ENCODE data around the gene TEAD1.
A peak's percentile ranks its signal among the peaks of the same experiment; 100 is the strongest.

The TEAD1 gene

DNA sequence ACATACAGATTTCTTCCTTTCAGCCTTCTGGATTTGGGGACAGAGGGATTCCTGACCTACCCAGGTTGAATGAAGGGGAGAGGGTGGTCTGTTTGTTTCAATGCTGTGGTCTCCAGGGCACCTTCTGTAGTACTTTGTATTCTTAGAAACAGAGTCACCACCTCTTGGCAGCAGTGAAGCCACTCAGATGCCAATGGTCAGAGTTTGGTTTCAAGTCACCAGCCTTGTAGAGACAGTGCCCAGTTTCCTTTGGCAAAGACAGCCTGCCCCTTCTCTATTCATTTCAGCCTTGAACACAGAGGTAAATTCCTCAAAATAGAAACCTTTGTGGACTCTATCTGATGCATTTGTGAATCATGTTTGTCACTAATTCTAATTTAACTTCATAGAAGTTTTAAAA lies 223.2 kb downstream of the TEAD1 start:
- Histone ChIP-seq H3K27me3 (ENCODE audit: insufficient read depth, poor library complexity, severe bottlenecking) (no peaks in the 10 kb centered on the region), H3K4me1 (ENCODE audit: insufficient read depth, poor library complexity, severe bottlenecking) (peaks cover 23% of the 10 kb centered on the region), H3K4me3 (ENCODE audit: severe bottlenecking) (no peak overlapping the region), H3K36me3 (ENCODE audit: low read depth) (peaks cover 59% of the 10 kb centered on the region), H3K27ac (ENCODE audit: poor library complexity, severe bottlenecking) (peak overlapping the region; percentile 13), H3K9me3 (ENCODE audit: severe bottlenecking) (no peaks in the 10 kb centered on the region)
- TF ChIP-seq, protein P1, sequence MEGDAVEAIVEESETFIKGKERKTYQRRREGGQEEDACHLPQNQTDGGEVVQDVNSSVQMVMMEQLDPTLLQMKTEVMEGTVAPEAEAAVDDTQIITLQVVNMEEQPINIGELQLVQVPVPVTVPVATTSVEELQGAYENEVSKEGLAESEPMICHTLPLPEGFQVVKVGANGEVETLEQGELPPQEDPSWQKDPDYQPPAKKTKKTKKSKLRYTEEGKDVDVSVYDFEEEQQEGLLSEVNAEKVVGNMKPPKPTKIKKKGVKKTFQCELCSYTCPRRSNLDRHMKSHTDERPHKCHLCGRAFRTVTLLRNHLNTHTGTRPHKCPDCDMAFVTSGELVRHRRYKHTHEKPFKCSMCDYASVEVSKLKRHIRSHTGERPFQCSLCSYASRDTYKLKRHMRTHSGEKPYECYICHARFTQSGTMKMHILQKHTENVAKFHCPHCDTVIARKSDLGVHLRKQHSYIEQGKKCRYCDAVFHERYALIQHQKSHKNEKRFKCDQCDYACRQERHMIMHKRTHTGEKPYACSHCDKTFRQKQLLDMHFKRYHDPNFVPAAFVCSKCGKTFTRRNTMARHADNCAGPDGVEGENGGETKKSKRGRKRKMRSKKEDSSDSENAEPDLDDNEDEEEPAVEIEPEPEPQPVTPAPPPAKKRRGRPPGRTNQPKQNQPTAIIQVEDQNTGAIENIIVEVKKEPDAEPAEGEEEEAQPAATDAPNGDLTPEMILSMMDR (IDR thresholded peaks at IDR 0.05; ENCODE audit: poor library complexity, severe bottlenecking): no peak
- no peak for DNase-seq (ENCODE audit: low spot score)
- no peak for ATAC-seq (ENCODE audit: low read depth)

DNA sequence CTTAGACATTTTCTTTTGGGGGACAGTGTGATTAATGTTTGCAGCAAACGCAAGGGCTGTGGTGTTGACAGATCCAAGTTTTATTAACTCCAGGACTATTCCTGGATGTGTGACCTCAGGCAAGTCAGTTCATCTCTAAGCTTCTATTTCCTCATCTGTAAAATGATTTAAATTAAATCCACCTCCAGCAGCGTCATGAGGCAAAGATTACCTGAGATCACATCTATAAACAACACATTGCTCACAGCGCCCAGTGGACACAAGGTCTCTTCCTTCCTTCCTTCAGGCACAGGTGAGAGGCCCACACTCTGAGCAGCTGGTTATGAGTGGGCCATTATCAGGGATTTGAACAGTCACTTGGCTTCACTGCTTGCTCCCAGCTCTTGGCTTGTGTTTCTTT lies 223.6 kb downstream of the TEAD1 start:
- DNase-seq (ENCODE audit: low spot score) (no peak), ATAC-seq (ENCODE audit: low read depth) (no peak)
- Histone ChIP-seq H3K27me3 (ENCODE audit: insufficient read depth, poor library complexity, severe bottlenecking) (no peaks in the 10 kb centered on the region), H3K27ac (ENCODE audit: poor library complexity, severe bottlenecking) (peak overlapping the region; percentile 13), H3K9me3 (ENCODE audit: severe bottlenecking) (no peaks in the 10 kb centered on the region), H3K4me3 (ENCODE audit: severe bottlenecking) (no peak overlapping the region), H3K4me1 (ENCODE audit: insufficient read depth, poor library complexity, severe bottlenecking) (peaks cover 23% of the 10 kb centered on the region), H3K36me3 (ENCODE audit: low read depth) (peaks cover 64% of the 10 kb centered on the region)
- TF ChIP-seq, protein P1 (IDR thresholded peaks at IDR 0.05; ENCODE audit: poor library complexity, severe bottlenecking): no peak

DNA sequence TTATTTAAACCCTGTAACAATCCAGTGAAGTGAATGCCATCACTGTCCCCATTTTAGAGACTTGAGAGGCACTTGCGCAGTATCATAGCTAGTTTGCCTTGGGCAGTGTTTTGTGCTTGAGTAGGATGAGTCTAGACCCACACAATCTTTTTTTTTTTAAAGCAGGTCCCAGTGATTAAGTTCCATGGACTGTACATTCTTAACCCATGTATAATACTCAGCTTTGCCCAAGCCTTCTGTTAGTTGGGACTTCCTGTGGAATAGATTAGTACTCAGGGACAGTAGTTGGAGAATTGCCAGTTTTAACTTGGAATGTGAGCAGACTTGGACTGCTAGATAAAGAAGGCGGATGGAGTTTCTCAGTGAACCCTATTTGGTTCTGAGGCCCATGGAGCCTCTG lies 226.3 kb downstream of the TEAD1 start:
- no peaks in the 10 kb centered on the region for H3K27me3 ChIP-seq (ENCODE audit: insufficient read depth, poor library complexity, severe bottlenecking)
- peaks cover 23% of the 10 kb centered on the region for H3K4me1 ChIP-seq (ENCODE audit: insufficient read depth, poor library complexity, severe bottlenecking)
- ATAC-seq (ENCODE audit: low read depth) (peak; percentile 98), DNase-seq (ENCODE audit: low spot score) (no peak)
- H3K27ac ChIP-seq (ENCODE audit: poor library complexity, severe bottlenecking): peak overlapping the region; percentile 85
- H3K36me3 ChIP-seq (ENCODE audit: low read depth): peaks cover 61% of the 10 kb centered on the region
- no peak overlapping the region for H3K4me3 ChIP-seq (ENCODE audit: severe bottlenecking)
- no peaks in the 10 kb centered on the region for H3K9me3 ChIP-seq (ENCODE audit: severe bottlenecking)
- TF ChIP-seq, protein P1 (IDR thresholded peaks at IDR 0.05; ENCODE audit: poor library complexity, severe bottlenecking): no peak

DNA sequence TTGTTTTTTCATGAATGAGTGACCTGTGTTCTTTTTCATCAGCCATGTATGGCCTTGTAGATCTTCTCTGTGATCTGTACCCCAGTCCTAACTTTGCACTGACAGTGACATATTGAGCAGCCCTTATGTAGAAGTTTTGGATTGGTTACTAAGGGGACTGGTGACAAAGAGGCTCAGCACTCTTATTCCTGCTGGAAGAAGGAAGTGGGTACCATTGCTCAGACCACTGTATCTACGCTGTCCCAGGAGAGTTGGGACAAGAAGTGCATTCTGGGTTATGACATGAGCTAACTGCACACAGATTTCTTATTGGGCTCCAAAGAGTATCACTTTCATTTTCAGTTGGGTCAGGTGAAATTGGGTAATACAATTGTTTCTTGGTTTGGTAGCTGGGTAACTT lies 227.1 kb downstream of the TEAD1 start:
- TF ChIP-seq, protein P1 (IDR thresholded peaks at IDR 0.05; ENCODE audit: poor library complexity, severe bottlenecking): no peak
- no peaks in the 10 kb centered on the region for H3K27me3 ChIP-seq (ENCODE audit: insufficient read depth, poor library complexity, severe bottlenecking)
- ATAC-seq (ENCODE audit: low read depth): no peak
- H3K4me3 ChIP-seq (ENCODE audit: severe bottlenecking): no peak overlapping the region
- peaks cover 23% of the 10 kb centered on the region for H3K4me1 ChIP-seq (ENCODE audit: insufficient read depth, poor library complexity, severe bottlenecking)
- DNase-seq (ENCODE audit: low spot score): no peak
- H3K36me3 ChIP-seq (ENCODE audit: low read depth): peaks cover 56% of the 10 kb centered on the region
- H3K9me3 ChIP-seq (ENCODE audit: severe bottlenecking): no peaks in the 10 kb centered on the region
- peak overlapping the region; percentile 85 for H3K27ac ChIP-seq (ENCODE audit: poor library complexity, severe bottlenecking)

DNA sequence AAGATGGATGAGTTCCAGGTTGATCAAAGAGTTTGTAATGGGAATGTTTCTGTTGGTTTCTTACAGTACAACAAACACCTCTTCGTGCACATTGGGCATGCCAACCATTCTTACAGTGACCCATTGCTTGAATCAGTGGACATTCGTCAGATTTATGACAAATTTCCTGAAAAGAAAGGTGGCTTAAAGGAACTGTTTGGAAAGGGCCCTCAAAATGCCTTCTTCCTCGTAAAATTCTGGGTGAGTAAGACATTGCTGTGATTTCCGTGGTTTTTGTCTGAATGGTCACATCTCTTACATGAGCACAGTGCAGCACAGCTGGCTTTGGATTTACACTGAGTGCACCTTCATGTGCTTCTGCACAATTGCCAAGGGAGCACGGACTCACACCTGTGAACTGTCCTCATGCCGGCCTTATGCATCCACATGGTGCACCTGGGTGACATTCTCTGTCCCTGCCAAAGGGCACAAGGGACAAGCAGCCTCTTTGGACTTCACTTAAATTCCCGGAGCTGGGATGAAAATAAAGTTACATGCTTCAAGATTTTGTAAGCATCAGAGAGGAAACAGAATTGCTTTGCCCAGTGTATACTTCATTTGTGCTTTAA lies 227.8 kb downstream of the TEAD1 start:
- Histone ChIP-seq H3K27ac (ENCODE audit: poor library complexity, severe bottlenecking) (peak overlapping the region; percentile 85), H3K9me3 (ENCODE audit: severe bottlenecking) (no peaks in the 10 kb centered on the region), H3K4me3 (ENCODE audit: severe bottlenecking) (no peak overlapping the region), H3K4me1 (ENCODE audit: insufficient read depth, poor library complexity, severe bottlenecking) (peaks cover 23% of the 10 kb centered on the region), H3K36me3 (ENCODE audit: low read depth) (peaks cover 52% of the 10 kb centered on the region), H3K27me3 (ENCODE audit: insufficient read depth, poor library complexity, severe bottlenecking) (no peaks in the 10 kb centered on the region)
- DNase-seq (ENCODE audit: low spot score) (no peak), ATAC-seq (ENCODE audit: low read depth) (peak; percentile 7; the same call in 1 of the 3 replicates)
- TF ChIP-seq, protein P1 (IDR thresholded peaks at IDR 0.05; ENCODE audit: poor library complexity, severe bottlenecking): no peak
